ENCODE results near the gene CHRND. TPM values are rescaled to one million over a fixed set of nuclear protein-coding genes. Genes with fewer than 3 reads are reported as not detected.
"Not testable (repeated sequence)": the region's sequence is repeated elsewhere in the genome, so short reads cannot be mapped to it uniquely, and the experiment has no call there.

CHRND gene
- total RNA-seq, 2 donors from 2014 or later = not detected

DNA sequence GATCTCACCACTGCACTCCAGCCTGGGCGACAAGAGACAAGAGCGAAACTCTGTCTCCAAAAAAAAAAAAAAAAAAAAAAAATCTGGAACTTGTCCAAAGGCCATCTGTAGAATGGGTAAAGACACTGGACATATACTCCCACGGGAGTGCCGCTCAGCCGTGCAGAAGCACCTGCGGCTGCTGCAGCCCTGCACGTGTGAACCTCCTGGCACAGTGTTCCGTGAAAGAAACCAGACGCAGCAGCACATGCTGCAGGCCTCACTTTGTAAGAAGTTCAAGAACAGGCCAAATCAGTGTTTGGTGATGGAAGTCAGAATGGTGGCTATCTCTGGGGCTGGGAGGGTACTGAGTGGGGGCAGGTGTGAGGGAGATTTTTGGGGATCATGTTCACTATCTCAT, 6.5 kb downstream of the CHRND start:
- Histone ChIP-seq H3K4me1 (no peaks in the 10 kb centered on the region), H3K9ac (ENCODE audit: low read depth in 2 of 2, low read length in 2 of 2) (no peak overlapping the region), H3K4me3 (no peak overlapping the region), H3K27me3 (no peaks in the 10 kb centered on the region), H3K36me3 (no peaks in the 10 kb centered on the region), H3K27ac (no peak overlapping the region), H3K9me3 (no peaks in the 10 kb centered on the region)
- no peak for DNase-seq
- TF ChIP-seq, protein P1, sequence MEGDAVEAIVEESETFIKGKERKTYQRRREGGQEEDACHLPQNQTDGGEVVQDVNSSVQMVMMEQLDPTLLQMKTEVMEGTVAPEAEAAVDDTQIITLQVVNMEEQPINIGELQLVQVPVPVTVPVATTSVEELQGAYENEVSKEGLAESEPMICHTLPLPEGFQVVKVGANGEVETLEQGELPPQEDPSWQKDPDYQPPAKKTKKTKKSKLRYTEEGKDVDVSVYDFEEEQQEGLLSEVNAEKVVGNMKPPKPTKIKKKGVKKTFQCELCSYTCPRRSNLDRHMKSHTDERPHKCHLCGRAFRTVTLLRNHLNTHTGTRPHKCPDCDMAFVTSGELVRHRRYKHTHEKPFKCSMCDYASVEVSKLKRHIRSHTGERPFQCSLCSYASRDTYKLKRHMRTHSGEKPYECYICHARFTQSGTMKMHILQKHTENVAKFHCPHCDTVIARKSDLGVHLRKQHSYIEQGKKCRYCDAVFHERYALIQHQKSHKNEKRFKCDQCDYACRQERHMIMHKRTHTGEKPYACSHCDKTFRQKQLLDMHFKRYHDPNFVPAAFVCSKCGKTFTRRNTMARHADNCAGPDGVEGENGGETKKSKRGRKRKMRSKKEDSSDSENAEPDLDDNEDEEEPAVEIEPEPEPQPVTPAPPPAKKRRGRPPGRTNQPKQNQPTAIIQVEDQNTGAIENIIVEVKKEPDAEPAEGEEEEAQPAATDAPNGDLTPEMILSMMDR (IDR thresholded peaks at IDR 0.05) = no peak
- intact Hi-C loops (cut with DNase I) = no loop called here

- H3K27me3 ChIP-seq; H3K9ac ChIP-seq (ENCODE audit: low read depth in 2 of 2, low read length in 2 of 2); DNase-seq; H3K36me3 ChIP-seq; H3K27ac ChIP-seq; H3K4me1 ChIP-seq; H3K4me3 ChIP-seq; H3K9me3 ChIP-seq; intact Hi-C loops (cut with DNase I): not testable (repeated sequence)
Measured at GRCh38 chr2:232532821-232533220, 6.9 kb downstream of the CHRND start.

- intact Hi-C loops (cut with DNase I) = no loop called here
- Histone ChIP-seq H3K9me3 (no peaks in the 10 kb centered on the region), H3K4me3 (no peak overlapping the region), H3K9ac (ENCODE audit: low read depth in 2 of 2, low read length in 2 of 2) (no peak overlapping the region), H3K4me1 (no peaks in the 10 kb centered on the region), H3K27me3 (no peaks in the 10 kb centered on the region), H3K36me3 (no peaks in the 10 kb centered on the region), H3K27ac (no peak overlapping the region)
- no peak for DNase-seq
- TF ChIP-seq, protein P1 (IDR thresholded peaks at IDR 0.05) = no peak
Measured at GRCh38 chr2:232533944-232534710, 8.2 kb downstream of the CHRND start.

- Histone ChIP-seq H3K4me3 (no peak overlapping the region), H3K9me3 (no peaks in the 10 kb centered on the region), H3K4me1 (no peaks in the 10 kb centered on the region), H3K27ac (no peak overlapping the region), H3K9ac (ENCODE audit: low read depth in 2 of 2, low read length in 2 of 2) (no peak overlapping the region), H3K27me3 (no peaks in the 10 kb centered on the region), H3K36me3 (no peaks in the 10 kb centered on the region)
- intact Hi-C loops (cut with DNase I) = no loop called here
- DNase-seq = no peak
- TF ChIP-seq, protein P1 (IDR thresholded peaks at IDR 0.05) = no peak
Measured at GRCh38 chr2:232534940-232535651, 9.1 kb downstream of the CHRND start.

DNA sequence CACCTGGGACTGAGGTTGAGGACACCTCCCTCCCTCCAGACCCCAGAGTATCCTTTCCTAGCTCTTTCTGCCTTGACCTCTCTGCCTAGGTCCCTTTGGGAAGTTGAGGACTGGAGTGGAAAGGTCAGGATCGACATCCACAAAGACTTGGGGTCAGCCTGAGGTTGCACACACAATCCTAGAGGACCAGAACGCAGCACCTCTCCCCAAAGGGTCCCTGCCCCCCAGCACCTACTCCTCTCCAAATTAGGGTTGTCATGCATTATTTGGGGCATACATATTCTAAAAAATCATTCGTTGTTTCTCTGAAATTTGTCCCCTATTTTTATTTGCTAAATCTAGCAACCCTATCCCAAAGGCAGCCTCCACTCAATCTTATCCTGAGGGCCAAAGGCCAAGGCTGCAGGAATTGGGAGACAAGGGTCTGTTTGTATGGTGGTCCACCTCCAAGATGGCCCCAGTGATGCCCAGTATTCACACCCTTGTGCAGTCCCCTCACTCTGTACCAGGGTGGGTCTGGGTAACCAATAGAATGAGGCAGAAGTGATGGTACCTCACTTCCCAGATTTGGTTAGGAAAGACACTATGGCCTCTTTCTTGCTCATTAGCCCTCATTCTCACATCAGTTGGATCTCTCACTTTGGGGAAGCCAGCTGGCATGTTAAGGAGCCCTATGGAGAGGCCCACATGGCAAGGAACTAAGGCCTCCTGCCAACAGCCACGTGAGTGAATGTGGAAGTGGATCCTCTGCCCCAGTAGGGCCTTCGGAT, 10.0 kb downstream of the CHRND start:
- no peak overlapping the region for H3K4me3 ChIP-seq
- no peak overlapping the region for H3K27ac ChIP-seq
- intact Hi-C loops (cut with DNase I) = no loop called here
- TF ChIP-seq, protein P1 (IDR thresholded peaks at IDR 0.05) = no peak
- no peaks in the 10 kb centered on the region for H3K27me3 ChIP-seq
- H3K4me1 ChIP-seq = no peaks in the 10 kb centered on the region
- DNase-seq = no peak
- no peak overlapping the region for H3K9ac ChIP-seq (ENCODE audit: low read depth in 2 of 2, low read length in 2 of 2)
- H3K36me3 ChIP-seq = no peaks in the 10 kb centered on the region
- H3K9me3 ChIP-seq = no peaks in the 10 kb centered on the region

All from colonic mucosa (tissue), 4 donors.